Measurements from ENCODE around the gene NEK4.

GRCh38 chr3:52770496-52771333 lies at the start of gene NEK4:
- TF ChIP-seq SIN3A (IDR thresholded peaks at IDR 0.05; ENCODE audit: borderline replicate concordance, insufficient read depth, low read length) (no peak), POLR2AphosphoS5 (IDR thresholded peaks at IDR 0.05; ENCODE audit: low read depth, low read length) (peak; percentile 93)
- TF ChIP-seq, protein P1, sequence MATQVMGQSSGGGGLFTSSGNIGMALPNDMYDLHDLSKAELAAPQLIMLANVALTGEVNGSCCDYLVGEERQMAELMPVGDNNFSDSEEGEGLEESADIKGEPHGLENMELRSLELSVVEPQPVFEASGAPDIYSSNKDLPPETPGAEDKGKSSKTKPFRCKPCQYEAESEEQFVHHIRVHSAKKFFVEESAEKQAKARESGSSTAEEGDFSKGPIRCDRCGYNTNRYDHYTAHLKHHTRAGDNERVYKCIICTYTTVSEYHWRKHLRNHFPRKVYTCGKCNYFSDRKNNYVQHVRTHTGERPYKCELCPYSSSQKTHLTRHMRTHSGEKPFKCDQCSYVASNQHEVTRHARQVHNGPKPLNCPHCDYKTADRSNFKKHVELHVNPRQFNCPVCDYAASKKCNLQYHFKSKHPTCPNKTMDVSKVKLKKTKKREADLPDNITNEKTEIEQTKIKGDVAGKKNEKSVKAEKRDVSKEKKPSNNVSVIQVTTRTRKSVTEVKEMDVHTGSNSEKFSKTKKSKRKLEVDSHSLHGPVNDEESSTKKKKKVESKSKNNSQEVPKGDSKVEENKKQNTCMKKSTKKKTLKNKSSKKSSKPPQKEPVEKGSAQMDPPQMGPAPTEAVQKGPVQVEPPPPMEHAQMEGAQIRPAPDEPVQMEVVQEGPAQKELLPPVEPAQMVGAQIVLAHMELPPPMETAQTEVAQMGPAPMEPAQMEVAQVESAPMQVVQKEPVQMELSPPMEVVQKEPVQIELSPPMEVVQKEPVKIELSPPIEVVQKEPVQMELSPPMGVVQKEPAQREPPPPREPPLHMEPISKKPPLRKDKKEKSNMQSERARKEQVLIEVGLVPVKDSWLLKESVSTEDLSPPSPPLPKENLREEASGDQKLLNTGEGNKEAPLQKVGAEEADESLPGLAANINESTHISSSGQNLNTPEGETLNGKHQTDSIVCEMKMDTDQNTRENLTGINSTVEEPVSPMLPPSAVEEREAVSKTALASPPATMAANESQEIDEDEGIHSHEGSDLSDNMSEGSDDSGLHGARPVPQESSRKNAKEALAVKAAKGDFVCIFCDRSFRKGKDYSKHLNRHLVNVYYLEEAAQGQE (IDR thresholded peaks at IDR 0.05; ENCODE audit: insufficient read depth in 1 of 2, low read depth in 2 of 2, low read length in 2 of 2), result no peak

Measured in PFSK-1 (cell line).